ENCODE data around the gene MTHFD1. TPM values are rescaled to one million over a fixed set of nuclear protein-coding genes. Genes with fewer than 3 reads are reported as not detected.
A peak's percentile ranks its signal among the peaks of the same experiment; 100 is the strongest.
"Not testable (repeated sequence)": the region's sequence is repeated elsewhere in the genome, so short reads cannot be mapped to it uniquely, and the experiment has no call there.

MTHFD1 gene
- total RNA-seq, result 10 to 100 TPM; 29.0 to 31.1 TPM
- total RNA-seq, result 26.2 to 39.9 reads per million in 2 donors

GRCh38 chr14:64387782-64388532 lies at the start of gene MTHFD1:
Gene MTHFD1 (plus strand): TSS chr14:64388353. CDS start chr14:64388428, 75 bp downstream.
- Mint-ChIP-seq H3K4me3 (peak within 1 kb of the TSS; percentile 99), H3K27me3 (no peaks in the 10 kb centered on the region), H3K27ac (peak within 1 kb of the TSS; percentile 99), H3K36me3 (ENCODE audit: low read depth) (peaks cover 6% of the 10 kb centered on the region), H3K4me1 (peaks cover 32% of the 10 kb centered on the region)
- DNase-seq (peak; percentile 92 to 97 (median 94)), ATAC-seq (peak; percentile 86)
- H3K9me3 ChIP-seq (ENCODE audit: control insufficient read depth, low read length, poor library complexity, severe bottlenecking), result no peaks in the 10 kb centered on the region

- peaks cover 14% of the 10 kb centered on the region for H3K4me1 Mint-ChIP-seq
- H3K4me3 Mint-ChIP-seq, result peak overlapping the region; percentile 98
- DNase-seq, result peak; percentile 54 to 78 (median 71)
These were observed 49.4 kb upstream of the MTHFD1 start for GRCh38 chr14:64338616-64339316.

DNA sequence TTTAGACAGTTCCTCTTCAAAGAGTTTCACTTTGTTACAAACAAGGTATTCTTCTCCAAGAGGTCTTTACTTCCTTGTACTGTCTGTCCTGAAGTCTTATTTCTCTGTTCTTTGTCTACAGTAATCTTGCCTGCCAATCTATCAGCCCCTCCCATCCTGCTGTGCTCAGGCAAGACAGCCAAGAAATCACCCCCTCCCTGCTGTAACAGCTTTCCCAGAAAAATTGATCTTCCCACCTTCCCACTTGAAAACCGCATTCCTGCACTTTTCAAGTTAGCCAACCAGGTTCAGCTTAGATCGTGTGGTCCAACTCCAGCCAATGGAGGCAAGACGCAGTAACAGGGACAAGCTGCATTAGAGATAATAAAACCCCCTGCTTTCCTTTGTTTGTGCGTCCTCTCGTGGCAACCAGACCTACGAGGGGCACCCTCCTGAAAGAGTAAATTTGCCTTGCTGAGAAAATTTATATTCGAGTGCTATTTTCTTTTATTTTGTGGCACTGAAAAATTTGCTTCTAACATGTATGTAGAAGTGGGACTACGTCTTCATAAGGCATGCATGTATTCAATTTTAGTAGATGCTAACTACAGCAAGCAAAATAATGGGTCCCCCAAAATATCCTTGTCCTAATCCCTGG lies 47.5 kb upstream of the MTHFD1 start:
- Mint-ChIP-seq H3K4me3 (no peak overlapping the region), H3K4me1 (peaks cover 14% of the 10 kb centered on the region), H3K27me3 (no peaks in the 10 kb centered on the region), H3K36me3 (ENCODE audit: low read depth) (no peaks in the 10 kb centered on the region), H3K27ac (no peak overlapping the region)
- no peaks in the 10 kb centered on the region for H3K9me3 ChIP-seq (ENCODE audit: control insufficient read depth, low read length, poor library complexity, severe bottlenecking)
- ATAC-seq, result no peak
- DNase-seq, result no peak

More at GRCh38 chr14:64338616-64339316, 49.4 kb upstream of the MTHFD1 start:
- peak overlapping the region; percentile 92 for H3K27ac Mint-ChIP-seq
- H3K9me3 ChIP-seq (ENCODE audit: control insufficient read depth, low read length, poor library complexity, severe bottlenecking), result no peaks in the 10 kb centered on the region
- no peaks in the 10 kb centered on the region for H3K36me3 Mint-ChIP-seq (ENCODE audit: low read depth)
- peak; percentile 83 for ATAC-seq
- no peaks in the 10 kb centered on the region for H3K27me3 Mint-ChIP-seq

DNA sequence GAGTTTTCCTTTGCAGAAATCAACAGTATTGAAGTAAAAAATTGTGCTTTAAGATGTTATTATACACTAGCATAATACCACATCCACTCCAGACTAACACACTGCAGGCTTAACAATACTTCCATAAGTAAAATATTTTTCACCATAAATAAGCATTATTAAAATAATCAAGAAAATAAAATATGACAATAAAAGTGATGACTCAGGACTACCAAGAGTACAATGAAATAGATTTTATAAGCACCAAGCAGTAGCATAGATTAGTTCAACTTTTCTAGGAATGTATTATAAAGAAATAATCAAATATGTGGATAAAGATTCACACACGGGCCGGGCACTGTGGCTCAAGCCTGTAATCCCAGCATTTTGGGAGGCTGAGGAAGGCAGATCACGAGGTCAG lies 40.4 kb upstream of the MTHFD1 start:
- H3K4me3 Mint-ChIP-seq, result no peak overlapping the region
- no peaks in the 10 kb centered on the region for H3K9me3 ChIP-seq (ENCODE audit: control insufficient read depth, low read length, poor library complexity, severe bottlenecking)
- no peaks in the 10 kb centered on the region for H3K27me3 Mint-ChIP-seq
- no peak for ATAC-seq
- no peaks in the 10 kb centered on the region for H3K4me1 Mint-ChIP-seq
- H3K27ac Mint-ChIP-seq, result peak overlapping the region; percentile 3
- DNase-seq, result no peak
- H3K36me3 Mint-ChIP-seq (ENCODE audit: low read depth), result no peaks in the 10 kb centered on the region

- H3K27ac Mint-ChIP-seq, result no peak overlapping the region
- ATAC-seq (no peak), DNase-seq (no peak)
- no peaks in the 10 kb centered on the region for H3K9me3 ChIP-seq (ENCODE audit: control insufficient read depth, low read length, poor library complexity, severe bottlenecking)
- no peaks in the 10 kb centered on the region for H3K27me3 Mint-ChIP-seq
- H3K36me3 Mint-ChIP-seq (ENCODE audit: low read depth), result no peaks in the 10 kb centered on the region
- H3K4me3 Mint-ChIP-seq, result no peak overlapping the region
- no peaks in the 10 kb centered on the region for H3K4me1 Mint-ChIP-seq
These were observed 38.2 kb upstream of the MTHFD1 start for GRCh38 chr14:64349741-64350490.

- H3K27me3 Mint-ChIP-seq, result no peaks in the 10 kb centered on the region
- no peak for DNase-seq
- H3K36me3 Mint-ChIP-seq (ENCODE audit: low read depth), result no peaks in the 10 kb centered on the region
- H3K27ac Mint-ChIP-seq, result no peak overlapping the region
- no peak for ATAC-seq
- no peak overlapping the region for H3K4me3 Mint-ChIP-seq
- H3K4me1 Mint-ChIP-seq, result peaks cover 2% of the 10 kb centered on the region
- no peaks in the 10 kb centered on the region for H3K9me3 ChIP-seq (ENCODE audit: control insufficient read depth, low read length, poor library complexity, severe bottlenecking)
These were observed 24.8 kb upstream of the MTHFD1 start for GRCh38 chr14:64363265-64363846.

DNA sequence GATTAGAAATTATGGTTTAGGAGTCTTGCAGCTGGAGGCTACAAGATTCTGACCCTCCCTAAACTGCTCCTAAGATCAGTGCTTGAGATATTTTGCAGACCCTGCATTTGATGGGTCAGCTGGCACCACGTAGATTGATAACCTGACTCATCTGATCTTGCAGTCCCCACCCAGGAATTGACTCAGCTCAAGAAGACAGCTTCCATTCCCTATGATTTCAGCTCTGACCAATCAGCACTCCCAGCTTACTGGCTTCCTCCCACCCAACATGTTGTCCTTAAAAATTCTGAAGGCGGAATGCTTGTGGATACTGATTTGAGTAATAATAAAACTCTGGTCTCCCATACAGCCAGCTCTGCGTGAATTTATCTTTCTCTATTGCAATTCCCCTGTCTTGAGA lies 23.2 kb upstream of the MTHFD1 start:
- DNase-seq (no peak), ATAC-seq (no peak)
- peaks cover 2% of the 10 kb centered on the region for H3K4me1 Mint-ChIP-seq
- H3K9me3 ChIP-seq (ENCODE audit: control insufficient read depth, low read length, poor library complexity, severe bottlenecking), result no peaks in the 10 kb centered on the region
- no peak overlapping the region for H3K27ac Mint-ChIP-seq
- H3K27me3 Mint-ChIP-seq, result no peaks in the 10 kb centered on the region
- H3K4me3 Mint-ChIP-seq, result no peak overlapping the region
- no peaks in the 10 kb centered on the region for H3K36me3 Mint-ChIP-seq (ENCODE audit: low read depth)

DNA sequence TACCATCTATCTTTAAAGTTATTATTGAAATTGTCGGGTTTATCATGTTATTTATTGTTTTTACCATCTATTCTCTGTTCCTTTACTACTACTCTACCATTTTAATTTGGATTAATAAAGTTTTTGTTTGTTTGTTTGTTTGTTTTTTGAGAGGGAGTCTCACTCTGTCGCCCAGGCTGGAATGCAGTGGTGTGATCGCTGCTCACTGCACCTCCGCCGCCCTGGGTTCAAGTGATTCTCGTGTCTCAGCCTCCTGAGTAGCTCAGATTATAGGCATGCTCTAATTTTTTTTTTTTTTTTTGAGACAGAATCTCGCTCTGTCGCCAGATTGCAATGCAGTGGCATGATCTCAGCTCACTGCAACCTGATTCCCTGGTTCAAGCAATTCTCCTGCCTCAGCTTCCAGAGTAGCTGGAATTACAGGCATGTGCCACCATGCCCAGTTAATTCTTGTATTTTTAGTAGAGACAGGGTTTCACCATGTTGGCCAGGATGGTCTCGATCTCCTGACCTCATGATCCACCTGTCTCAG lies 22.7 kb upstream of the MTHFD1 start:
- H3K4me1 Mint-ChIP-seq; ATAC-seq; H3K4me3 Mint-ChIP-seq; H3K27me3 Mint-ChIP-seq; H3K36me3 Mint-ChIP-seq (ENCODE audit: low read depth); H3K27ac Mint-ChIP-seq; H3K9me3 ChIP-seq (ENCODE audit: control insufficient read depth, low read length, poor library complexity, severe bottlenecking); DNase-seq: not testable (repeated sequence)

GRCh38 chr14:64369201-64369600 lies 19.0 kb upstream of the MTHFD1 start:
- Mint-ChIP-seq H3K36me3 (ENCODE audit: low read depth) (no peaks in the 10 kb centered on the region), H3K27me3 (no peaks in the 10 kb centered on the region), H3K4me3 (no peak overlapping the region), H3K27ac (no peak overlapping the region), H3K4me1 (no peaks in the 10 kb centered on the region)
- H3K9me3 ChIP-seq (ENCODE audit: control insufficient read depth, low read length, poor library complexity, severe bottlenecking), result no peaks in the 10 kb centered on the region
- DNase-seq (no peak), ATAC-seq (no peak)

- H3K36me3 Mint-ChIP-seq (ENCODE audit: low read depth), result peaks cover 6% of the 10 kb centered on the region
- H3K27ac Mint-ChIP-seq, result peak overlapping the region; percentile 99
- H3K9me3 ChIP-seq (ENCODE audit: control insufficient read depth, low read length, poor library complexity, severe bottlenecking), result no peaks in the 10 kb centered on the region
- peaks cover 32% of the 10 kb centered on the region for H3K4me1 Mint-ChIP-seq
- H3K4me3 Mint-ChIP-seq, result peak overlapping the region; percentile 99
- H3K27me3 Mint-ChIP-seq, result no peaks in the 10 kb centered on the region
- no peak for DNase-seq
- peak; percentile 50 for ATAC-seq
These were observed 846 bp upstream of the MTHFD1 start for GRCh38 chr14:64387232-64387781.

- Mint-ChIP-seq H3K36me3 (ENCODE audit: low read depth) (peaks cover 6% of the 10 kb centered on the region), H3K4me3 (peak overlapping the region; percentile 99)
- peak in 2 of 3 donors; percentile 13 to 22 for DNase-seq
These were observed 556 bp downstream of the MTHFD1 start for GRCh38 chr14:64388533-64389285.

More at GRCh38 chr14:64388533-64389285, 556 bp downstream of the MTHFD1 start:
- ATAC-seq, result peak; percentile 12
- no peaks in the 10 kb centered on the region for H3K9me3 ChIP-seq (ENCODE audit: control insufficient read depth, low read length, poor library complexity, severe bottlenecking)
- Mint-ChIP-seq H3K4me1 (peaks cover 32% of the 10 kb centered on the region), H3K27ac (peak overlapping the region; percentile 99), H3K27me3 (no peaks in the 10 kb centered on the region)
